NCI-H510A (cell line): Measurements from ENCODE around the gene FKBP8.

Experiments
- DNase-seq: peaks from one replicate; lab custom pipeline; 2025; lab: John Stamatoyannopoulos, UW

FKBP8 gene

GRCh38 chr19:18521692-18522123, 21.7 kb downstream of the FKBP8 start, which contains the start of gene ELL:
ELL (minus strand) TSS chr19:18522070; CDS start chr19:18522055, 15 bp downstream.
- DNase-seq, result no peak

DNA sequence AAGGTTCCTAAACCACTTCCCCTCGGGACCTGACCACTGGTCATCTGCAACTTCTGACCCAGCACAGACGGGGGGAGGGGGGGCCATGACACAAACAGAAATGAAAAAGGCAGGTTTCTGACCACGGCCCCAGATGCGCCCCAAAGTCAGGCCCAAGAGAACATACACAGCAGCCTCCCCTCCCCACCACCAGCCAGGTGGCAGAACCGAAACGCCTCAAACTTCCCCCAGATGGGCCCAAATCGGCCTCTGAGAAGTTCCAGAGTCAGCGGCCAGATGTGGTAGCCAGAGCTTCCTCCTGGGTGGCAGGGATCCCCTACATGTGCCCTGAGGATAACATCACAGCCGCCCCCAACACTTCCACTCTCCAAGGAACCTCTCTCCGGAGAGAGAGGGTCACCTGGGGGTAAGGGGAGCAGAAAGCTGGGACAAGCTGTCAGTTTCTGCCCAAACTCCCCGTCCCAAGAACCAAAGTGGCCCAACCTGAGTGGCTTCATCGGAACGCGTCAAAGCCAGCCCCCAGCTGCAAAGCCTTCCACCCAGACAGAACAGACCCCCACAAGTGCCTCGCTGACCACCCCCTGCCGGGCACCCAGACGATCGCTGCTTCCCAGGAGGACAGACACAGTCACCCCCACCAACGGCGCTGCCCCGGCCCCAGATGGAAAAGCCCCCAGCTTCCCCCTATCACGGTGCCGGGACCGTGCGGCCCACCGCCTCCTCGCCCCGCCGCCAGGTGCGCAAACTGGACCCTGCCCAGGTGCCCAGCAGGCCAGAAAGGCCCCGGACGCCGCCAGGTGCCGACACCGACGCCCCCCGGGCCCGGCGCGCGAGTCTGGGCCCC, 22.3 kb downstream of the FKBP8 start:
- no peak for DNase-seq

- no peak for DNase-seq
Observed at GRCh38 chr19:18519962-18520847, 23.2 kb downstream of the FKBP8 start.

DNA sequence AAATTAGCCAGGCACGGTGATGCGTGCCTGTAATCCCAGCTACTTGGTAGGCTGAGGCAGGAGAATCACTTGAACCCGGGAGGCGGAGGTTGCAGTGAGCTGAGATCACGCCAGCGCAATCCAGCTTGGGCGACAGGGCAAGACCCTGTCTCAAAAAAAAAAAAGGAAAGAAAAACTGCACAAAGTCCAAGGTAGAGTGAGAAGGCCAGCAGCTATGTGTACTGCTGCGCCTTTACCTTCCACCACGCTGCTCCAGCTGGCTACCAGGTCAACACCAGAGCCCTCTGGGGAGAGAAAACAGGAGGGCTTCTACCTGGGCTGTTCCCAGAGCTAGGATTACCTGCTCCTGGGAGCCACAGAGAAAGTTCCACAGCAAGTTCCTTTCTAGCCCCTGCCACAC, 24.7 kb downstream of the FKBP8 start:
- DNase-seq, result no peak

DNA sequence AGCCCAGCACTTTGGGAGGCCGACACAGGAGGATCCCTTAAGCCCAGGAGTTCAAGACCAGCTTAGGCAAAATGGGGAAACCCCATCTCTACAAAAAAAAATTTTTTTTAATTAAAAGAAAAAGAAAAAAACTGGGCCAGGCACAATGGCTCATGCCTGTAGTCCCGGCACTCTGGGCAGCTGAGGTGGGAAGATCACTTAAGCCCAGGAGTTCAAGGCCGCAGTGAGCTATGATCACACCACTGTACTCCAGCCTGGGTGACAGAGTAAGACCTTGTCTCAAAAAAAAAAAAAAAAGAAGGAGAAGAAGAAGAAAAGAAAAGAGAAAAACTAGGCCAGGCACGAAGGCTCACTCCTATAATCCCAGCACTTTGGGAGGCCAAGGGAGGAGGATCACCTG, 25.8 kb downstream of the FKBP8 start:
- DNase-seq, result no peak

DNA sequence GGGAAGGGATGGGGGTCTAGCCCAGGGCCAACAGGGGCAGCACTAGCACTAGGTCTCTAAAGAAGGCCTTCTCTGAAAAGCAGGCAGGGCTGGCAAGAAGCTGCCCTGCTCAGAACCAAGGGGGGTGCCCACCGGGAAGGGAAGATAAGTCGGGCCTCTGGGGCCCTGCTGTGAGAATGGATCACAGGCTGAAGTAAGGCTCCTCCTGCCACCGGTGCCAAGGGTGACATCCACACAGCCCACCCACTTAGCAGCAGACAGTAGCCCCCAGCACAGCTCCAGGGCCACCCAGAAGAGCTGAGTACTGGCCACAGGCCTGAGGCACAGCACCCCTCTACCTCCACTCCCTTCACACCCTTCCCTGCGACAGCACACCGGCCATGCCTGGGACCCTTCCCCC, 27.4 kb downstream of the FKBP8 start:
- no peak for DNase-seq

DNA sequence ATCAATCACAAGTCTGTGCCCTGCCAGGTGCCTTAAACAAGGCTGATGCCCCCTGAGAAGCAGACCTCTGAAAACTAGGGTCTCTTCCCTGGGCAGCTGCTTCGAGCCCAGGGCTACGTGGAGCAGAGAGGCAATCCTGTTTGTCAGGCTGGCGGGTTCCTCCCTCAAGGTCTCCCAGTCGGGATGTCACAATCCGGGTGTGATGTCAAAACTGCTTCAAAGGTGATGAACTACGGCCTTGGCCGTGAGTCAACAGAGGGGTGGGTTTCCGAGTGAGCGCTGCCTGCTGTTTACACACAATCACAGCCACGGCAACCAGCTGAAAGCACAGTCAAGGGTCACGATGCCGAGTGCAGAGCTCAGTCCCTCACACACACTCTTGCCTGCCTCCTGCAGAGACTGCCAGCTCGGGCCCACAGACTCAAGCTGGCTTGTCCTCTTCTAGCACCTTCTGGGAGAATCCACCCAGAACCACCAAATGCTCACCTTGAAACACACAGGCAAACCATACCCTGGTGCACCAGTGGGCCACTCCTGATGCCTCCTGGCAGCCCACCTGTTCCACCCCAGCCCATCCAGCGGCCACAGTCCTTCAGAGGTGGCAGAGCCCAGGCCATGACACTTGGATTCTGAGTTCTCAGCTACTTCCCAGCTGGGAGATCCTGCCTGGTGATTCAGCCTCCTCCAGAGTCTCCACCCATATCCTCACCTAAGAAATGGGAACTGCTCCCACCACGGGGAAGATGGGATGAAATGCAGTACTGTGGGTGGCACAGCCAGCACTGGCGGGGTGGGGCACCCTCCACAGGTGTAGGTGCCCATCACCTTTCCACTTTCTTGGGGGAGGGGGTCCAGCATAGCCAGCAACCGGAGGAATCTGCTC, 28.3 kb downstream of the FKBP8 start:
- peak; percentile 64 for DNase-seq

DNA sequence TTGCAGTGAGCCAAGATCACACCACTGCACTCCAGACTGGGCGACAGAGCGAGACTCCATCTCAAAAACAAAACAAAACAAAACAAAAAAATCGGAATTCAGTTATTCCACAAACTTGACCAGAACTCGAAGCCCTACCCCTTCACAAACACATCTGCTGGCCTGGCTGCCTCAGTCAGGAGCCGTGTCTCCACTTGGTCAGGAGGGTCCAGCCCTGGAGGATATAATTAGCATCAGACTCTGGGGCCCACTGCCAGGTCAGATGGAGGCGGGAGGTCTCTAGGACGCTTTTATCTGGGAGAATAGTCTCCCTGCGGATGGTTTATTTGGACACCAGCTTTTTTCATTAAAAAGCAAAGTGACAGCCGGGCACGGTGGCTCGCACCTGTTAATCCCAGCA, 29.5 kb downstream of the FKBP8 start:
- no peak for DNase-seq

GRCh38 chr19:18510216-18510615, 33.2 kb downstream of the FKBP8 start:
- no peak for DNase-seq

GRCh38 chr19:18508585-18508984, 34.8 kb downstream of the FKBP8 start:
- DNase-seq, result no peak

- DNase-seq, result no peak
Observed at GRCh38 chr19:18507727-18508440, 35.5 kb downstream of the FKBP8 start.

DNA sequence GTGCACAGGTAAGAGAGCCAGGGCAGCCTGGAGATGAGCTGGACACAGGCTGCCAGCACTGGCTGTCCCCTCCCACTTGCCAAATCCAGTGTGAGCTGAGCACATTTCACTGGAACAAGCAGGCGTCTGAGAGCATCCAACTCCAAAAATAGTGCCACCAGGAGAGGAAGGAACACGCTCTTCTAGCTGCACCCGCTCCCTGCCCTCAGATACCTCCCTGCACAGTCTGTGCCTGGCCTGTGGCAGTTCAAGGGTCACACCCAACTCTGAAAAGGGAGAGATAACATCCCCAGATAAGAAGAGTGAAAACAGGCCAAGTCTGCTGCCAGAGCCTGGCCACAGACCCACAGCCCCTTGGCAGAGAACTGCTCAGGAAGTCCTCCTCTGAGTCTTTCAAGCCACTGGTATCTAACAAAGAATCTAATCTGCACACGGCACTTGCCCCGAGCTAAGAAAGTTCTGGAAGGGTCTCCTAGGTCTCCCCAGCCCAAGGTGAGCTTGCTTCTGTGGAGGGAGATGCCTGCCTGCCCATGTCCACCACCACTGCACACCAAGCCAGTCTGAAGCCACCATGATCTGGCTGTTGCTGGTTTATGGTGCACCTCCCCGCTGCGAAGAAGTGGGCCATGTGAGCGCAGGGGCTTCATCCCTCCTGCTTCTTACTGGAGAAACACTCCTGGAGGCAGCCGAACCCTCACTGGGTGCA, 36.2 kb downstream of the FKBP8 start:
- DNase-seq, result no peak

DNA sequence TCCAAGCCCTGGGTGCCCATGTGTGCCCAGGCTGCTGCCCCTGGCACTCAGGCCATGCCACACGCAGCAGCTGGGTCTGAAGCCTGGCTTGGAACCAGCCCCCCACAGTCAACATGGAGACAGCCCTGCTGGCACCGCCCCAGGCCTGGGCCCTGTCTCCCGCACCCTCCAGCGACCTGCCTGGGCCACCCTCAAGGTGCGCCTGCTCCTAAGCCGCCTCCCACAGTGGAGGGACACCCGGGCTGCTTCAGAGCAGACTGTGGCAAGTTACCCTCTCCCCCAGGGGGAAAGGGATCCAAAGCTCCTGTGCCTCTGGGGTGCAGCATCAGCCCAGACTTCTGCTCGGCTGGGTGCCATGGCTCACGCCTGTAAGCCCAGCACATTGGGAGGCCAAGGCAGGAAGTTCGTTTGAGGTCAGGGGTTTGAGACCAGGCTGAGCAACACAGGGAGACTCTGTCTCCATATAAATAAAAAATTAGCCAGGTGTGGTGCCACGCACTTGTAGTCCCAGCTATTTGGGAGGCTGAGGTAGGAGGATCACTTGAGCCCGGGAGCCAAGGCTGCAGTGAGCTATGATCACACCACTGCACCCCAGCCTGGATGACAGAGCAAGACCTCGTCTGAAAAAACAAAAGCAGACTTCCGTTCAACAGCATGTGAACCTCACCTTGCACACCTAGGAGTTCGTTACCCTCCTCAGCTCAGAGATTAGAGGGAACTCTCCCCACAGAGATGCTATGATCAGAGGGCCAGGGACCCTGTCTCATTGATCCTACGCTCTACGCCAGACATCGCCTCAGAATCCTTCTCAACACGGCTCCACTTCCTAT, 37.1 kb downstream of the FKBP8 start:
- no peak for DNase-seq

DNA sequence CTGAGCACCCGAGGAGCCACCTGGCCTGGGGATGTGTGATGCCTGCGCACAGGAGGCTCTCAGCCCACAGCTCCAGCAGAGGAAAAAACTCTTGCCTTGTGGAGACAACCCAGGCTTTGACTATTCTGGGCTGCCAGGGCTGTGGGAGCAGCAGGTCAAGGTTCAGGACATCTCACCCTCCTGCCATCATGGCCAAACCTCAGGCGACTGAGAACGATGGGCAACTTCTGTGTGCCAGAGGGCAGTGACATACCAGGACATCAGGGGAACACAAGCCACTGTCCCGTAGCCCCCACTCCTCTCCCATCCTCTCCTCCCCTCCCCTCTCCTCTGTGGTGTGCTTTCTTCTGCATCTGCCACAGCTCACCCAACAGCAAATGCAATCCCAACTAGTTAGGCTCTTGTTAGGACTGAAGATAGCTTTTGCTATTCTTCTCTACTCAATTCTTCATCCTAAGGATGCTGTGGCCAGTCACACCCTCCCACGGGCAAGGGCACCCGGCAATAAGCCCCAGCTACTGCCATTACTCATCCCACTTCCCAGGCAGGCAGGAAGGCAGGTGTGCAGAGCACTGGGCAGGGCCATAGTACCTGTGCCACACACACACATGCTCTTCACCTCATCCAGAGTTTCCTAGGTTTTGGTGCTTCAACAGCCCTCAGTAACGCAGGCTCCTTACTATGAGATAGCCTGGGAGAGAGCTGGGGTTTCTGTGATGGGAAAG, 38.3 kb downstream of the FKBP8 start:
- DNase-seq, result peak; percentile 41

- DNase-seq, result peak; percentile 56
Observed at GRCh38 chr19:18503971-18504885, 39.1 kb downstream of the FKBP8 start.

GRCh38 chr19:18503337-18503970, 39.9 kb downstream of the FKBP8 start:
- no peak for DNase-seq

GRCh38 chr19:18502638-18503294, 40.6 kb downstream of the FKBP8 start:
- DNase-seq, result no peak
